Prostate gland (tissue), 2 donors: ENCODE data around the gene PRKAR2A. TPM values are rescaled to one million over a fixed set of nuclear protein-coding genes. Genes with fewer than 3 reads are reported as not detected.
"Not testable (repeated sequence)": the region's sequence is repeated elsewhere in the genome, so short reads cannot be mapped to it uniquely, and the experiment has no call there.

Experiments
- DNase-seq: peaks from one replicate; pipeline ENCODE4 v3.0.0-alpha.2; 2019; ENCODE audit warnings: low spot score
- H3K27ac ChIP-seq, 2 donors: fragments of 200-600 bp; sonication (generic); 2 replicates each; pipeline ENCODE4 v1.5.1; 2017 to 2019
- H3K27me3 ChIP-seq: fragments of 200-600 bp; sonication (generic); replicated peaks from 2 replicates; pipeline ENCODE4 v1.5.1; 2019; ENCODE audit not compliant: insufficient read depth
- H3K36me3 ChIP-seq, 2 donors: fragments of 200-600 bp; sonication (generic); 1 replicate in 1 of 2; 2 replicates in 1 of 2; pipeline versions ENCODE4 v1.5.1 to v1.8.1; 2017 to 2019
- H3K4me1 ChIP-seq: fragments of 200-600 bp; sonication (generic); replicated peaks from 2 replicates; pipeline ENCODE4 v1.5.1; 2019
- H3K4me3 ChIP-seq, 2 donors: fragments of 200-600 bp; sonication (generic); 2 replicates each; pipeline ENCODE4 v1.5.1; 2017 to 2019
- H3K9me3 ChIP-seq: fragments of 200-600 bp; sonication (generic); 2 replicates; pipeline ENCODE4 v1.5.1; 2017
- POLR2A ChIP-seq: fragments of 450-650 bp; IDR thresholded peaks from one replicate; pipeline ENCODE4 v1.6.1; 2016; ENCODE audit warnings: antibody characterized with exemption, mild to moderate bottlenecking
- POLR2AphosphoS5 ChIP-seq: sonication (generic); formaldehyde crosslinking; IDR thresholded peaks from one replicate; pipeline ENCODE4 v1.6.1; 2017; ENCODE audit warnings: antibody characterized with exemption
- WGBS: methylation state at CpG from one replicate; pipeline ENCODE4 v1.1.5; 2018; 5-methylcytosine and 5-hydroxymethylcytosine counted together
- intact Hi-C: fragments of 100-400 bp; cut with DNase I; formaldehyde crosslinking; loops from one replicate; pipeline ENCODE4 v1.14.2; 2022
- total RNA-seq, 2 donors: library from RNA; depleted of rRNA; stranded (reverse); fragments of >200 nt; gene quantifications; one replicate each; pipeline ENCODE4 v1.1.0, GENCODE V29; 2016
- TF ChIP-seq, protein P1 (sequence below), 4 experiments: fragments of 200-600 bp in 2 of 4; fragments of 450-650 bp in 2 of 4; sonication (generic) in 2 of 4; IDR thresholded peaks; 1 replicate in 3 of 4; 2 replicates in 1 of 4; pipeline ENCODE4 v1.5.1; 2016 to 2019; ENCODE audit warnings: antibody characterized with exemption in 4 of 4, mild to moderate bottlenecking in 2 of 4, moderate library complexity in 2 of 4

PRKAR2A gene
- total RNA-seq, 2 donors from 2014 or later, result 33.7 to 35.3 TPM

- DNase-seq, result no peak
- intact Hi-C loops, result no loop called here
- WGBS, result 87% methylated on average over 4 of the region's 4 CpGs
- no peak for TF ChIP-seq POLR2AphosphoS5
- TF ChIP-seq, protein P1, sequence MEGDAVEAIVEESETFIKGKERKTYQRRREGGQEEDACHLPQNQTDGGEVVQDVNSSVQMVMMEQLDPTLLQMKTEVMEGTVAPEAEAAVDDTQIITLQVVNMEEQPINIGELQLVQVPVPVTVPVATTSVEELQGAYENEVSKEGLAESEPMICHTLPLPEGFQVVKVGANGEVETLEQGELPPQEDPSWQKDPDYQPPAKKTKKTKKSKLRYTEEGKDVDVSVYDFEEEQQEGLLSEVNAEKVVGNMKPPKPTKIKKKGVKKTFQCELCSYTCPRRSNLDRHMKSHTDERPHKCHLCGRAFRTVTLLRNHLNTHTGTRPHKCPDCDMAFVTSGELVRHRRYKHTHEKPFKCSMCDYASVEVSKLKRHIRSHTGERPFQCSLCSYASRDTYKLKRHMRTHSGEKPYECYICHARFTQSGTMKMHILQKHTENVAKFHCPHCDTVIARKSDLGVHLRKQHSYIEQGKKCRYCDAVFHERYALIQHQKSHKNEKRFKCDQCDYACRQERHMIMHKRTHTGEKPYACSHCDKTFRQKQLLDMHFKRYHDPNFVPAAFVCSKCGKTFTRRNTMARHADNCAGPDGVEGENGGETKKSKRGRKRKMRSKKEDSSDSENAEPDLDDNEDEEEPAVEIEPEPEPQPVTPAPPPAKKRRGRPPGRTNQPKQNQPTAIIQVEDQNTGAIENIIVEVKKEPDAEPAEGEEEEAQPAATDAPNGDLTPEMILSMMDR (IDR thresholded peaks at IDR 0.05), result no peak
- TF ChIP-seq POLR2A, result no peak
- Histone ChIP-seq H3K4me1 (no peaks in the 10 kb centered on the region), H3K9me3 (no peaks in the 10 kb centered on the region), H3K4me3 (no peak overlapping the region), H3K27me3 (no peaks in the 10 kb centered on the region), H3K27ac (no peak overlapping the region), H3K36me3 (no peaks in the 10 kb centered on the region)
Measured at GRCh38 chr3:48784426-48785120, 63.1 kb downstream of the PRKAR2A start.

DNA sequence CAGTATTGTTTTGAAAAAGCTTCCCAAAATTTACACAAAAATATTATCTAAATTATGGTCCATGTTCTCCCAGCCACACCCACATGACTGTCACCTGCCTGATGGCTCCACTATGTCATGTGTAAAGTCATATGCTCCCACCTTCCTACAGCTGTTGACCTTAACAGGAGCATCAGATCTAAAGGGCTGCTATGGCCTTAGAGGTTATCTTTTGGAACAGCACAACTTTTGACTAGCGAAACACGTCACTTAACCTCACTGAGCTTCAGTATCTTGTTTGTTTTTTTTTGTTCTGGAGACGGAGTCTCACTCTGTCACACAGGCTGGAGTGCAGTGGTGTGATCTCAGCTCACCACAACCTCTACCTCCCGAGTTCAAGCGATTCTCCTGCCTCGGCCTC lies 64.4 kb downstream of the PRKAR2A start:
- intact Hi-C loops, result no loop called here
- H3K36me3 ChIP-seq, result no peaks in the 10 kb centered on the region

DNA sequence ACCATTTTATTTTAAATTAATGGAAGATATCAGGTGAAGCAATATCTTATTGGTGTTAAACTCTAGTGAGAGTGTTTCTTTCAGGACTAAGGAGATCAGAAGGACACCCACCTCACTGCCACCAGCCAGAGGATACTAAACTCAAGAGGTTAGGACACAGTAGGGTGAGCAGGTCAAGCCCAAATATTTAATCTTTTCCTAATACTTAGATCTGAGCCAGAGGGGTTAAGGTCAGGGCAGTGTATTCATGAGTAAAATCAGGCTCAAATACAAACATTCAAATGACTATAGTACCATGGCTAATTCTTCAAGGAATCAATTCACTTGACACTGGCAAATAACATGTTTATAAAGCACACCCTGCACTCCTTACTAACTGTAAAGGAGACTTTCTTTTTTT lies 65.6 kb downstream of the PRKAR2A start:
- DNase-seq, result no peak
- no peaks in the 10 kb centered on the region for H3K9me3 ChIP-seq
- no peaks in the 10 kb centered on the region for H3K27me3 ChIP-seq
- intact Hi-C loops, result no loop called here
- H3K36me3 ChIP-seq, result no peaks in the 10 kb centered on the region
- H3K27ac ChIP-seq, result no peak overlapping the region
- TF ChIP-seq, protein P1 (IDR thresholded peaks at IDR 0.05), result no peak
- TF ChIP-seq POLR2AphosphoS5 (no peak), POLR2A (no peak)
- H3K4me3 ChIP-seq, result no peak overlapping the region
- no peaks in the 10 kb centered on the region for H3K4me1 ChIP-seq

More for the DNA sequence above, 64.4 kb downstream of the PRKAR2A start:
- Histone ChIP-seq H3K27me3 (no peaks in the 10 kb centered on the region), H3K27ac (no peak overlapping the region), H3K4me1 (no peaks in the 10 kb centered on the region), H3K4me3 (no peak overlapping the region), H3K9me3 (no peaks in the 10 kb centered on the region)
- no peak for DNase-seq
- 92% methylated on average over 6 of the region's 6 CpGs for WGBS
- no peak for TF ChIP-seq POLR2A
- TF ChIP-seq, protein P1 (IDR thresholded peaks at IDR 0.05), result no peak
- no peak for TF ChIP-seq POLR2AphosphoS5

DNA sequence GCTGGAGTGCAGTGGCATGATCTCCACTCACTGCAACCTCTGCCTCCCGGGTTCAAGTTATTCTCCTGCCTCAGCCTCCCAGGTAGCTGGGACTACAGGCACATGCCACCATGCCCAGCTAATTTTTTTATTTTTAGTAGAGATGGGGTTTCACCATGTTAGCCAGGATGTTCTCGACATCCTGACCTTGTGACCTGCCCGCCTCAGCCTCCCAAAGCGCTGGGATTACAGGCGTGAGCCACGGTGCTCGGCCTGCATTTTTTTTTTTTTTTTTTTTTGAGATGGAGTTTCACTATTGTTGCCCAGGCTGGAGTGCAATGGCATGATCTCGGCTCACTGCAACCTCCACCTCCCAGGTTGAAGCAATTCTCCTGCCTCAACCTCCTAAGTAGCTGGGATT lies 69.1 kb downstream of the PRKAR2A start:
- H3K4me1 ChIP-seq, H3K27ac ChIP-seq, H3K9me3 ChIP-seq, H3K36me3 ChIP-seq, DNase-seq, intact Hi-C loops, H3K27me3 ChIP-seq, H3K4me3 ChIP-seq: not testable (repeated sequence)
- WGBS, result 97% methylated on average over 8 of the region's 8 CpGs

DNA sequence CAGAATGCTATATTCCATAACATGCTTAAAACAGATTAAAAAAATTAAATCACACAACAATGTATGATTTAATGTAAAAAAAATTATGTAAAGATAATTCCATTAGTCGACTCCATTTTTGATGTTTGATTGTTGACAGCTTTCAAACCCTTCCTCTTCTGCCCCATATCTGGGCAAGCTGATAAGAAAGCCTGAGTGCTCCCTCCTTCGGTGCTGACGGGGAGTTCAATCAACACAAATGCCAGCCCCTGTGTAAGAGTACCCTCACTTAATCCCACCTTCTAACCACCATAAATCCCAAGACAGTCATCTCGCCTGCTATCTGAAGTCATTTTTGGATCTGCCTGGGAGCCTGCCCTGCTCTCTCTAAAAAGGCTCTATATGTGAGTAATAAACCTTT lies 70.8 kb downstream of the PRKAR2A start:
- Histone ChIP-seq H3K4me1 (no peaks in the 10 kb centered on the region), H3K9me3 (no peaks in the 10 kb centered on the region), H3K27me3 (no peaks in the 10 kb centered on the region), H3K27ac (no peak overlapping the region), H3K36me3 (no peaks in the 10 kb centered on the region), H3K4me3 (no peak overlapping the region)
- no peak for TF ChIP-seq POLR2AphosphoS5
- intact Hi-C loops, result no loop called here
- no peak for DNase-seq
- 93% methylated on average over 4 of the region's 4 CpGs for WGBS

DNA sequence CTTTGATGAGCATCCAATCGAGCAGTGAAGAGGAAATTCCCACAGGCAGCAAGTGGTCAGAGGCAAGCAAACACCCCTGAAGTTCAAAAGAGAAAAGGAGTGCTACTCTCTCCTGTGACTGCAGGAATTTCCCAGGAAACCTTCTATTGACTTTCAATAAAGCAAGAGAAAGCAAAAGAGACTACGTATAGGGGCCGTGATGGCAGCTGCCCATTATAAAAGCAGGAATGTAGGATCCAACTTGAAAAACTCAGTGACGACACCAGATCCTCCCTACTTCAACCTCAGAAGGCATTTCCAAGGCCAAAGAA lies 77.5 kb downstream of the PRKAR2A start:
- WGBS, result 70% methylated on average over 4 of the region's 4 CpGs
- H3K4me1 ChIP-seq, result no peaks in the 10 kb centered on the region
- H3K9me3 ChIP-seq, result no peaks in the 10 kb centered on the region
- no peak overlapping the region for H3K27ac ChIP-seq
- H3K36me3 ChIP-seq, result no peaks in the 10 kb centered on the region
- H3K27me3 ChIP-seq, result no peaks in the 10 kb centered on the region
- no peak overlapping the region for H3K4me3 ChIP-seq
- intact Hi-C loops, result no loop called here
- TF ChIP-seq POLR2AphosphoS5 (no peak), POLR2A (no peak)
- TF ChIP-seq, protein P1 (IDR thresholded peaks at IDR 0.05), result no peak
- no peak for DNase-seq
